Astrocyte (in vitro differentiated cells and primary cell): ENCODE data around the gene CTTNBP2NL. TPM values are rescaled to one million over a fixed set of nuclear protein-coding genes. Genes with fewer than 3 reads are reported as not detected.

Experiments used
- DNase-seq: peaks from one replicate; pipeline ENCODE4 v3.0.0-alpha.2; 2010; ENCODE audit warnings: low read depth
- FAIRE-seq: peaks from 2 replicates; lab custom pipeline; 2011; peaks lifted over from hg19 to GRCh38; lab: Jason Lieb, UNC
- H2AFZ ChIP-seq: 2 replicates; pipeline ENCODE4 v1.6.0; 2012; ENCODE audit warnings: low read depth, low read length, inconsistent platforms
- H3K27ac ChIP-seq: 2 replicates; pipeline ENCODE4 v1.5.1; 2011; ENCODE audit warnings: low read depth, low read length, inconsistent platforms
- H3K27me3 ChIP-seq: 2 replicates; pipeline ENCODE4 v1.6.0; 2011; ENCODE audit warnings: low read length, inconsistent platforms; ENCODE audit not compliant: insufficient read depth
- H3K36me3 ChIP-seq: 2 replicates; pipeline ENCODE4 v1.5.1; 2011; ENCODE audit warnings: low read length, inconsistent platforms; ENCODE audit not compliant: insufficient read depth
- H3K4me1 ChIP-seq: 2 replicates; pipeline ENCODE4 v1.5.1; 2011; ENCODE audit warnings: low read length, inconsistent platforms; ENCODE audit not compliant: insufficient read depth
- H3K4me2 ChIP-seq: 2 replicates; pipeline ENCODE4 v1.6.0; 2012; ENCODE audit warnings: low read length, inconsistent platforms
- H3K4me3 ChIP-seq: 2 replicates; pipeline ENCODE4 v1.5.1; 2011; ENCODE audit warnings: low read depth, mild to moderate bottlenecking, low read length, inconsistent platforms; ENCODE audit not compliant: insufficient read depth
- H3K79me2 ChIP-seq: 2 replicates; pipeline ENCODE4 v1.6.0; 2012; ENCODE audit warnings: mild to moderate bottlenecking, low read length, inconsistent platforms; ENCODE audit not compliant: insufficient read depth
- H3K9ac ChIP-seq: 2 replicates; pipeline ENCODE4 v1.6.0; 2012; ENCODE audit warnings: mild to moderate bottlenecking, low read length, inconsistent platforms
- H3K9me3 ChIP-seq: 2 replicates; pipeline ENCODE4 v1.5.1; 2012; ENCODE audit warnings: low read depth, mild to moderate bottlenecking, low read length, inconsistent platforms; ENCODE audit not compliant: insufficient read depth
- H4K20me1 ChIP-seq: 2 replicates; pipeline ENCODE4 v1.6.0; 2012; ENCODE audit warnings: low read length, inconsistent platforms; ENCODE audit not compliant: insufficient read depth
- H3K27ac Mint-ChIP-seq: one replicate; pipeline ENCODE4 v1.8.0; 2021; ENCODE audit warnings: mild to moderate bottlenecking, mixed read lengths; ENCODE audit not compliant: unreplicated experiment
- H3K27me3 Mint-ChIP-seq: one replicate; pipeline ENCODE4 v1.8.0; 2021; ENCODE audit warnings: low read depth, mixed read lengths; ENCODE audit not compliant: unreplicated experiment
- H3K36me3 Mint-ChIP-seq: one replicate; pipeline ENCODE4 v1.8.0; 2021; ENCODE audit warnings: low read depth, mixed read lengths; ENCODE audit not compliant: unreplicated experiment
- H3K4me1 Mint-ChIP-seq: one replicate; pipeline ENCODE4 v1.8.0; 2021; ENCODE audit warnings: low read depth, mixed read lengths; ENCODE audit not compliant: unreplicated experiment
- H3K4me3 Mint-ChIP-seq: one replicate; pipeline ENCODE4 v1.8.0; 2021; ENCODE audit warnings: mild to moderate bottlenecking, moderate library complexity, mixed read lengths; ENCODE audit not compliant: unreplicated experiment
- H3K9me3 Mint-ChIP-seq: one replicate; pipeline ENCODE4 v1.8.0; 2021; ENCODE audit warnings: mild to moderate bottlenecking, mixed read lengths; ENCODE audit not compliant: unreplicated experiment
- EZH2 ChIP-seq: IDR thresholded peaks from 2 replicates; pipeline ENCODE4 v1.6.1; 2012; ENCODE audit warnings: mild to moderate bottlenecking, low read length, inconsistent platforms; ENCODE audit not compliant: insufficient read depth
- total RNA-seq: library from RNA; stranded (reverse); gene quantifications from 2 replicates; pipeline ENCODE4 v1.2.1, GENCODE V29; 2021
- TF ChIP-seq, protein P1 (sequence below): IDR thresholded peaks from 2 replicates; pipeline ENCODE4 v1.5.1; 2011; ENCODE audit warnings: low read depth, mild to moderate bottlenecking, inconsistent platforms, low read length, moderate library complexity; ENCODE audit not compliant: insufficient read depth

The CTTNBP2NL gene
- total RNA-seq, 1 donor from 2014 or later, result 91.9 TPM

DNA sequence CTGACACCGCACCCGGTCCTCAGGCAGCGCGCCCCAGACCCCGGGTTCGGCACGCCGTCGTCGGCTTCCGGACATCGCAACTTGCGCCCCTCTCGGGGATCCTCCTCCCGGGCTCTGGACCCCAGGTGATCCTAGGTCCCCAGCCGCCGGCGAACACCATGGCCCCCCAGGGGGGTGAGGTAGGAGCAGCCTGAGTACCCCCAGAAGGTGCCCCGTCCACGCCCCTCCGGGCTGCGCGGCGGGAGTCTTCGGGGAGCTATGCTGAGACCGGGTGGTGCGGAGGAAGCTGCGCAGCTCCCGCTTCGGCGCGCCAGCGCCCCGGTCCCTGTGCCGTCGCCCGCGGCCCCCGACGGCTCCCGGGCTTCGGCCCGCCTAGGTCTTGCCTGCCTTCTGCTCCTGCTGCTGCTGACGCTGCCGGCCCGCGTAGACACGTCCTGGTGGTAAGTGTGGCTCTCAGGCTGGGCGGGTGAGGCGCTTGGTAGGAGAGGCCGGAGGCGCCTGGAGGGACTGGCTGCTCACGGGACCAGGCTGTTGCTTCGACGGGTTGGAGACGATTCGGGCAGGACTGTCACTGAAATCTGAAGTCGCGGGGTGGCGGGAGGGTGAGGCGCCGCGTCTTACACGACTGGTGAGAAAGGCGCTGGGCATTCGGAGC is 113.1 kb downstream of the CTTNBP2NL start:
- peak overlapping the region; percentile 83 for H3K4me2 ChIP-seq
- no peaks in the 10 kb centered on the region for H3K9me3 Mint-ChIP-seq
- H3K27ac Mint-ChIP-seq, result no peak overlapping the region
- peak overlapping the region; percentile 51 for H2AFZ ChIP-seq
- peaks cover 11% of the 10 kb centered on the region for H3K4me1 ChIP-seq
- no peaks in the 10 kb centered on the region for H3K79me2 ChIP-seq
- H3K27me3 ChIP-seq, result peaks cover 95% of the 10 kb centered on the region
- no peaks in the 10 kb centered on the region for H3K36me3 Mint-ChIP-seq
- no peaks in the 10 kb centered on the region for H3K36me3 ChIP-seq
- peak; percentile 73 for TF ChIP-seq EZH2
- TF ChIP-seq, protein P1, sequence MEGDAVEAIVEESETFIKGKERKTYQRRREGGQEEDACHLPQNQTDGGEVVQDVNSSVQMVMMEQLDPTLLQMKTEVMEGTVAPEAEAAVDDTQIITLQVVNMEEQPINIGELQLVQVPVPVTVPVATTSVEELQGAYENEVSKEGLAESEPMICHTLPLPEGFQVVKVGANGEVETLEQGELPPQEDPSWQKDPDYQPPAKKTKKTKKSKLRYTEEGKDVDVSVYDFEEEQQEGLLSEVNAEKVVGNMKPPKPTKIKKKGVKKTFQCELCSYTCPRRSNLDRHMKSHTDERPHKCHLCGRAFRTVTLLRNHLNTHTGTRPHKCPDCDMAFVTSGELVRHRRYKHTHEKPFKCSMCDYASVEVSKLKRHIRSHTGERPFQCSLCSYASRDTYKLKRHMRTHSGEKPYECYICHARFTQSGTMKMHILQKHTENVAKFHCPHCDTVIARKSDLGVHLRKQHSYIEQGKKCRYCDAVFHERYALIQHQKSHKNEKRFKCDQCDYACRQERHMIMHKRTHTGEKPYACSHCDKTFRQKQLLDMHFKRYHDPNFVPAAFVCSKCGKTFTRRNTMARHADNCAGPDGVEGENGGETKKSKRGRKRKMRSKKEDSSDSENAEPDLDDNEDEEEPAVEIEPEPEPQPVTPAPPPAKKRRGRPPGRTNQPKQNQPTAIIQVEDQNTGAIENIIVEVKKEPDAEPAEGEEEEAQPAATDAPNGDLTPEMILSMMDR, result no peak
- H3K27ac ChIP-seq, result no peak overlapping the region
- H3K9ac ChIP-seq, result no peak overlapping the region
- DNase-seq, result no peak
- peaks cover 17% of the 10 kb centered on the region for H3K4me1 Mint-ChIP-seq
- no peak for FAIRE-seq
- H4K20me1 ChIP-seq, result peaks cover 8% of the 10 kb centered on the region
- H3K27me3 Mint-ChIP-seq, result peaks cover 50% of the 10 kb centered on the region
- no peaks in the 10 kb centered on the region for H3K9me3 ChIP-seq
- peak overlapping the region; percentile 40 for H3K4me3 ChIP-seq
- peak overlapping the region; percentile 80 for H3K4me3 Mint-ChIP-seq

DNA sequence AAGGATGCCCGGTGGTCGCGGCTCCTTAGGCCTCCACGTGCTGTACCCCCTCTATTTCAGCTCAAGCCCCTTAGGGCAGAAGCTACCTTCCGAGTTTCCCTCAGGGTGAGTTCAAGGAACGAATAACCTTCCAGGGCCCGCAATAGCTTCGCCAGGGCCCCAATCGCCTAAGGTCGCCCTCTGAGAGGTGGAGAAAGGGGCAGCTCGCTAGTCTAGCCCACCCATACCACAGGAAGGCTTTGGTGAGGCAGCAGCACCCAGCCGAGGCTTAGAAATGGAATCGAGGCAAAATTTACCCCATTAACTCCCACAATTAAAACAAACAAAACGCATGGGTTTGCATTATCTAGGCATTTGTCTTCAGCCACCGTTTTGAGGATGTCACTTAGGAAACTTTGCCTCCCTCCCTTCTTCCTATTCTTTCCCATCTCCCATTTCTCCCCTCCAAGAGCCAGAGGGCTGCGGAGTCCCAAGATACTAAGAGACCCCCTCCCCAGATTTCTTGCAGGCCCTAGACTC is 113.7 kb downstream of the CTTNBP2NL start:
- Histone ChIP-seq H3K79me2 (no peaks in the 10 kb centered on the region), H3K4me3 (no peak overlapping the region), H3K4me2 (peak overlapping the region; percentile 32), H3K27me3 (peaks cover 93% of the 10 kb centered on the region), H3K4me1 (peaks cover 11% of the 10 kb centered on the region), H3K27ac (no peak overlapping the region), H3K9me3 (no peaks in the 10 kb centered on the region), H3K9ac (no peak overlapping the region), H3K36me3 (no peaks in the 10 kb centered on the region), H4K20me1 (peaks cover 8% of the 10 kb centered on the region), H2AFZ (peak overlapping the region; percentile 51)
- TF ChIP-seq, protein P1, result no peak
- no peak for TF ChIP-seq EZH2
- FAIRE-seq (no peak), DNase-seq (no peak)
- peak overlapping the region; percentile 80 for H3K4me3 Mint-ChIP-seq
- peaks cover 21% of the 10 kb centered on the region for H3K4me1 Mint-ChIP-seq
- H3K27ac Mint-ChIP-seq, result peak overlapping the region; percentile 60
- H3K9me3 Mint-ChIP-seq, result no peaks in the 10 kb centered on the region
- no peaks in the 10 kb centered on the region for H3K36me3 Mint-ChIP-seq
- peaks cover 45% of the 10 kb centered on the region for H3K27me3 Mint-ChIP-seq

DNA sequence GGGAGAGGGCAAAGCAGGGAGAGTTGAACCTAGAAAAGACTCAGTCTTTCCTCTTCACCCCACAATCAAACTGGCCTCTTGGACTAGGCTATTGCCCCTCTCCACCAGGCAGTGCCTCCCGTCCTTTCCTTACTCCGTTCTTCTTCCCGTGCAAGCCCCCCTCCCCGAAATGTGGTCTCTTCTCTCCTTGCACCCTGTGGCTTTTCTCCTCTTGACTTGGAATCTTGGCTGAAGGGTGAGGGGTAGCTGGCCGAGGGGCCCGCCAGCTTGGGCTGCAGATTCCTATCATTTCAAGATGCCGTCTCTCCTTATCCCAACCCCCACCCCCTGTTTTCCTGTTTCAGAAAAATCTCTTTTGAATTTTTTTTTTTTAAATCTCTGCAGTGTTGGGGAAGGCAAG is 114.3 kb downstream of the CTTNBP2NL start:
- Histone ChIP-seq H3K9me3 (no peaks in the 10 kb centered on the region), H3K27me3 (peaks cover 87% of the 10 kb centered on the region), H3K4me3 (no peak overlapping the region), H3K4me1 (peaks cover 14% of the 10 kb centered on the region), H3K27ac (no peak overlapping the region), H2AFZ (no peak overlapping the region), H4K20me1 (peaks cover 8% of the 10 kb centered on the region), H3K9ac (no peak overlapping the region), H3K36me3 (no peaks in the 10 kb centered on the region), H3K4me2 (no peak overlapping the region), H3K79me2 (no peaks in the 10 kb centered on the region)
- TF ChIP-seq, protein P1, result no peak
- TF ChIP-seq EZH2, result no peak
- peak overlapping the region; percentile 80 for H3K4me3 Mint-ChIP-seq
- FAIRE-seq, result no peak
- no peaks in the 10 kb centered on the region for H3K9me3 Mint-ChIP-seq
- H3K36me3 Mint-ChIP-seq, result no peaks in the 10 kb centered on the region
- peaks cover 25% of the 10 kb centered on the region for H3K4me1 Mint-ChIP-seq
- DNase-seq, result no peak
- peaks cover 39% of the 10 kb centered on the region for H3K27me3 Mint-ChIP-seq
- peak overlapping the region; percentile 64 for H3K27ac Mint-ChIP-seq
